Hematopoietic multipotent progenitor cell treated with erythropoietin and hydrocortisone succinate and interleukin-3 and kit ligand, for 6 days (in vitro differentiated cells): ENCODE data around the gene FAM168A.

Experiments
- DNase-seq: peaks from one replicate; pipeline ENCODE4 v3.0.0-alpha.2; 2015

Gene FAM168A

GRCh38 chr11:73361953-73362776 lies 235.7 kb downstream of the FAM168A start:
- DNase-seq, result no peak

- no peak for DNase-seq
Observed at GRCh38 chr11:73360743-73361369, 237.1 kb downstream of the FAM168A start.

GRCh38 chr11:73359930-73360742 lies 237.8 kb downstream of the FAM168A start:
- DNase-seq, result peak; percentile 73

GRCh38 chr11:73359341-73359740 lies 238.6 kb downstream of the FAM168A start:
- DNase-seq, result no peak

GRCh38 chr11:73358071-73358470 lies 239.8 kb downstream of the FAM168A start:
- no peak for DNase-seq

- no peak for DNase-seq
Observed at GRCh38 chr11:73356979-73357860, 240.7 kb downstream of the FAM168A start.

GRCh38 chr11:73355109-73355508 lies 242.8 kb downstream of the FAM168A start:
- DNase-seq, result no peak

- DNase-seq, result no peak
Observed at GRCh38 chr11:73353422-73353821, 244.5 kb downstream of the FAM168A start.

- DNase-seq, result peak; percentile 84
Observed at GRCh38 chr11:73350908-73351636, 246.8 kb downstream of the FAM168A start.
